Amygdala (tissue), 56 donors: ENCODE results near the gene CCDC27.

Experiments
- DNase-seq, 56 donors: peaks; one replicate each; lab custom pipeline; 2025; lab: John Stamatoyannopoulos, UW

CCDC27 gene

GRCh38 chr1:3773572-3774275 lies 21.5 kb downstream of the CCDC27 start:
- DNase-seq, result no peak

GRCh38 chr1:3774276-3774945 lies 22.2 kb downstream of the CCDC27 start:
- DNase-seq, result peak in 8 of 56 donors; percentile 10 to 47 (median 28)

GRCh38 chr1:3774946-3775489 lies 22.8 kb downstream of the CCDC27 start:
- DNase-seq, result no peak

- DNase-seq, result peak in 14 of 56 donors; percentile 5 to 58 (median 32)
Measured at GRCh38 chr1:3775490-3776230, 23.4 kb downstream of the CCDC27 start.

- no peak for DNase-seq
Measured at GRCh38 chr1:3776231-3776961, 24.1 kb downstream of the CCDC27 start.

GRCh38 chr1:3777078-3777547 lies 24.9 kb downstream of the CCDC27 start:
- no peak for DNase-seq

GRCh38 chr1:3777647-3778589 lies 25.7 kb downstream of the CCDC27 start:
- no peak for DNase-seq

- DNase-seq, result no peak
Measured at GRCh38 chr1:3778590-3779264, 26.5 kb downstream of the CCDC27 start.

GRCh38 chr1:3779265-3779911 lies 27.1 kb downstream of the CCDC27 start:
- DNase-seq, result no peak

GRCh38 chr1:3779912-3780416 lies 27.7 kb downstream of the CCDC27 start:
- DNase-seq, result no peak

GRCh38 chr1:3780901-3781300 lies 28.7 kb downstream of the CCDC27 start:
- DNase-seq, result no peak

GRCh38 chr1:3783651-3784474 lies 31.6 kb downstream of the CCDC27 start:
- DNase-seq, result no peak

- DNase-seq, result no peak
Measured at GRCh38 chr1:3785045-3785444, 32.8 kb downstream of the CCDC27 start.

- DNase-seq, result no peak
Measured at GRCh38 chr1:3785456-3786157, 33.4 kb downstream of the CCDC27 start.

- DNase-seq, result no peak
Measured at GRCh38 chr1:3786468-3787348, 34.5 kb downstream of the CCDC27 start.
